GM19193 (cell line): ENCODE measurements around the gene RASL12.

Source experiments
- POLR2A ChIP-seq: IDR thresholded peaks from 4 replicates; pipeline ENCODE4 v1.6.1; 2011; ENCODE audit not compliant: insufficient read depth, insufficient read length; ENCODE audit errors: extremely low read depth

Gene RASL12

DNA sequence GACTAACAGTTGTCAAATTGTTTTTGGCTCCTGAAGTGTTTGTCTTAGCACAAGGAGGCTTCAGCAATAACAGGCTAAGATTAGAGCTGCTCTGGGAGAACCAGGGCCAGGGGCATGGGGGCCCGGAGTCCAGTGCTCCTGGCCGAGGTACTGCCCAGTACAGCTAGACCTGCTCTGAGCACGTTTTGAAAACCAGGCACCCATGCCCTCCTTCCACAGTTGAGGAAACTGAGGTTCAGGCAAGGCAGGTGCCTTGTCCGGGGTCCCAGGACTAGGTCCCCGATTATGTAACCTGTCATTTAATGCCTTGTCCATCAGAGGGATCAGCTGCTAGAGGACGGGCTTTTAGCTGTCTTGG, 27.9 kb upstream of the RASL12 start:
- no peak for TF ChIP-seq POLR2A

DNA sequence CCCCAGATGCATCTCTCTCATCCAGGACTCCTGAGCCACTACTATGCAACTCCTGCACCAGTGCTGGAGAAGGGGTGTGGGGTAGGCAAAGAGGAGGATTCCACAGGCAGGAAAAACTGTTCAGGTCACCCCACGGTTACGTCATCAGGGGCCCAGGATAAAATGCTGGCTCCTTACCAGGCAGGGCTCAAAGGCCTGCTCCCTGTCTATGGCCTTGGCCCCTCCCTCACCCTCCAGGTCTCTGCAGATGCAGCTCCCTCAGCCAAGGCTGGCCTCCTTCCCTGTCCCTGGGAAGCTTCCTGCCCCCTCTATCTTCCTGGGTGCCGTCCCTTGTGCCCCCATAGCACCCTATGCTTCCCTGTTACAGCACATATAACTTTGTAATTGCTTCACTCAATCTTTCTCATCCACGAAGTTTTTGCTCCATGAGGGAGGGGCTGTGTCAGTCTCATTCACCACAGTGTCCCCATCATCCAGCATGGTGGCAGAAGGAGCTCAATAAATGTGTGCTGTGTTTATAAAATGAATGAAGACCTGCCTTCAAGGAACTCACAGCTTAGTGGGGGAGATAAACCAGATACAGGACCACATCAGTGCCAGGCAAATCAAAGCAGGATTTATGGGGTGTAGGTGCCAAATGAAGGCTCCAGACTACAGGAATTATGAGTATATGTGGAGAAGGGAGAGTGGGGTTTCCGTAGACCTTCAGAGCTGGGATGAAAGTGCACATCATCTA, 27.4 kb upstream of the RASL12 start:
- no peak for TF ChIP-seq POLR2A

DNA sequence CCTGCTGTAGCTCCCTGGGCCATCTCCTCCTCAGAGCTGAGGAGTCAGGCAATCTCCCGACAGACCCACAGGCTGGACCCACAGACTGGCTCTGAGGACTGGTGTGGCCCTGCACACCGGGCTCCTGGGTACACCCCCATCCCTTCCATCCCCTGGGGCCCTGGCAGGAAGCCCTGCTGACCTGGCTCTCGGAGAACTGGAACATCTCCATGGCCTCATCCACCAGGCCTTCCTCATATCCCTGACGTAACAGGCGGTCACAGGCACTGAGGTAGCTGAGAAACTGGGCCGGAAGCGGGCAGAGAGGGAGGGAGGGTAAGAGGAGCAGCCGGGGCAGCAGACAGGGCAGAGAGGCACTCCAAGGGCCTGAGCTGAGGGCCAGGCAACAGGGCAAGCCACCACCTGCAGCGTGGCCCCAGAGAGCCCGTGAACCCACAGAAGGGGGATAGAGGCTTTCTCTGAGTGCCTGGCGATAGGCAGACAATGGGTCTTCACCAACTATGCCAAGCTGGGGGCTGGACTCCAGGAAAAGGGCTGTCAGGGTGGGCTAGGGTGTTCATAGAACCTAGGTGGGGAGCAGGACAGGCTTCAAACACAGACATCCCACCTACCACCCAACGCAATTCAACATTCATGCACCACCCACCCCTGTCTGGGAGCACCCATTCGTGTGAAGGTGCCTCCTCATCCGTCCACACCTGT, 26.7 kb upstream of the RASL12 start:
- no peak for TF ChIP-seq POLR2A

DNA sequence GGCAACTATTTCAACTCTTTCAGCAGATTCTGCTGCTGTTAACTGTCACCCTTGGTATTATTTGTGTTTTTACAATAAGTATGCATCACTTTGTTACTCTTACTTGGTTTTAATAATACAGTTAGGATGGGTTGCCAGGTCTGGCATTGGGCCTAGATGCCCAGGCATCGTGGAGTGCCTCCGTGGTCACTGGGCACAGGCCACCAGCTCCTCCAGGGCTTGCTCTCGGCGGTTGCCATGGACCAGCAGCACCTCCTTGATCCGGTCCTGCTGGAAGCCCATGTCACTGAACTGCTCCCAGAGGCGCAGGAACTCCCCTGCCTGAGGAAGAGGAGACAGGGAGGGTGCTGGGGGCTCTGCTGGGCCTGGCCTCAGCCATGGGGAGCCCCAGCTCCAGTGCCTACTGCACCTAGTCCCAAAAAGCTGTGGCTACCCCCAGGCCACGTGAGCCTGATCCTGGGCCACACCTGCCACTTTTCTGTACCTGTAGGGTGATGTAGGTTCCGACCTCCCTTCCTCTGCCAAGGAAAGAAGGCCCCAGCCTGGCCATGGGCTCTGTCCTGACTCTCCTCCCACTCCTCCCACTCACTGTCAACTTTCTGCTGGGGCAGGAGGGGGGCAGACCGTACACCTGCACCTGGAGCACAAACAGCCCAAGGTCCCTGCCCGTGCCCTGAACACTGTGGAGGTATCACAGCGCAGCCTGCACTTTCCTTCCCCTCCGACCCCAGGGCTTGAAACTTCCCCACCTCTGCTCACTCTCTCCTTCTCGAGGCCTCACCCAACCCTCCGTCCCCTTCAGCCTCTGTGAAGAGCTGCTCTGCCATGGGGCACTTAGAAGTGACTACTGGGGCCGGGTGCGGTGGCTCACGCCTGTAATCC, 25.4 kb upstream of the RASL12 start:
- no peak for TF ChIP-seq POLR2A

DNA sequence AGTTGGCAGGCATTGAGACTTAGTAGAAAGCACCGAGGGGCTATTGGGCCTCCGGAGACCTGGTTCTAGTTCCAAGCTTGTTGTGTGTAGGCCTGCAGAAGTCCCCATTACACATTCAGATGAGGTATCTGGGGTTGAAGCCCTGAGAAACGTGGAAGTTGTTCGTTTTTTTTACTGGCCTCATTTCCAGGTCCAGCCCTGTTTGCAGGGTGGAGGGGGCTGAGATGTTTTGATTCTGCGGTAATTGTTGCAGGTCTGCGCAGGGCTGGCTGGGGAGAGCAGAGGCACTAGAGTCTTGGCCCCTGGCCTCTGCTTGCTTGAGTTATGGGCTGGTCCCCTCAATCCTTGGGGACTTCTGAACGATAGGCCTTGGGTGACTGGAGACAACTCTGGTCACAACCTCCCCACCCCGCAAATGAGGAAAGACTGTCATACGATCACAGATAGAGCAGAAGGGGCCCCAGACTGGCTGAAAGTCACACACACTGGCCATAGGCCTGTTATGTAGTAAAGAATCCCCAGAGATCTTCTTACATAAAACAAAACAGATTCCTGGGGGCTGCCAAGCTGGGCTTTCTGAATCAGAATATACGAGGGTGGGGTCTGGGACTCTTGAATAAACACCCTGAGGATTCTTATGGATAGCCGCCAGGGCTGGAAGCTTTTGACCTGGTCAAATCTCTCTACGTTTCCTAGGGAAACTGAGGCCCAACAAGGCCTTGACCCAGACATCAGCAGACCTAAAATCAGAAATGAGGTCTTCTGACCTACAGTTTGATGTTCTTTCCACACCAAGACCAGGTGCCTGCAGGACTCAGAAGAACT, 24.4 kb upstream of the RASL12 start:
- TF ChIP-seq POLR2A = no peak

DNA sequence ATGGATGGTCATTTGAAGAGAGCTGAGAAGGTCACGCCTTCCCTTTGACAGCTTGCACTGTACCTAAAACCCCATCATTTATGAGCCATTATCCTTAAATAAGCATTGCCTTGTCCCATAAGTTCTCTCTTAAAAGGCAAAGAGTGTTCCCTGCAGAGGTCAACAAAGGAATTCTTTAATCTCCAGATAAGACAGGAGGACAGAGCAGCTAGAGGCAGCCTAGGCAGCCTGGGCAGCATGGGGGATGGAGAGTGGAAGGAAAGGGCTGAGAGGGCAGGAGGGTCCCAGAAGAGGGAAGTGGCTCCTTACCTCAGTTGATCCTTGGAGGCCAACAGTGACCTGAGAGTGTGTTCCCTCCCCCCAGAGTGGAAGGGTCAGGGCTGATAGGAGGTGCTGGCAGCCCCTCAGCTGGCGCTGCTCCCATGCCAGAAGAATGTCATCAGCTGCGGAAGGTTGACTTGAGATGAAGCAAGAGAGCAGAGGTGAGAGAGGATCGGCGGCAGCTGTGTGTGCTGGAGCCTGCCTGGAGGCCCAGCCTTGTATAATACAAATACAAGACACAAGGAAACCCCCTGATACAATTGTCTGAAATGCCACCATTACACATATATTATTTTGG, 21.5 kb upstream of the RASL12 start:
- TF ChIP-seq POLR2A = no peak

DNA sequence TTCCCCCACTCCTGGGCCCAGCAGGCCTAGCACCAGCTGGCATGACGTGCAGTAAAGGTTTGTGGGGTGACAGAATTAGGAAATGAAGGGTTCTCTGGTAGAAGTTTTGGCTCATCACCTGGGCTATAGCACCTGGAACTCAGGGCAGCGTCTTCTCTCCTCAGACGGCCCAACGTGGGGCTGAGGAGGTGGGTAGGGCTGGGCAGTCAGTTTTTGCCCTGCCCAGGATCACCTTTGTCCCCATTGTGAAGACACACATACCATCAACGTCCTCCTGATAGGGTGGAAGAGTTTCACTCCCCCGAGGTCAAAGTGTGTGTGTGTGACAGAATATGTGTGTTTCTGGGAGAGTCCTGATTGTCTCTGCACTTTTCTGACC, 20.8 kb upstream of the RASL12 start:
- TF ChIP-seq POLR2A = no peak

DNA sequence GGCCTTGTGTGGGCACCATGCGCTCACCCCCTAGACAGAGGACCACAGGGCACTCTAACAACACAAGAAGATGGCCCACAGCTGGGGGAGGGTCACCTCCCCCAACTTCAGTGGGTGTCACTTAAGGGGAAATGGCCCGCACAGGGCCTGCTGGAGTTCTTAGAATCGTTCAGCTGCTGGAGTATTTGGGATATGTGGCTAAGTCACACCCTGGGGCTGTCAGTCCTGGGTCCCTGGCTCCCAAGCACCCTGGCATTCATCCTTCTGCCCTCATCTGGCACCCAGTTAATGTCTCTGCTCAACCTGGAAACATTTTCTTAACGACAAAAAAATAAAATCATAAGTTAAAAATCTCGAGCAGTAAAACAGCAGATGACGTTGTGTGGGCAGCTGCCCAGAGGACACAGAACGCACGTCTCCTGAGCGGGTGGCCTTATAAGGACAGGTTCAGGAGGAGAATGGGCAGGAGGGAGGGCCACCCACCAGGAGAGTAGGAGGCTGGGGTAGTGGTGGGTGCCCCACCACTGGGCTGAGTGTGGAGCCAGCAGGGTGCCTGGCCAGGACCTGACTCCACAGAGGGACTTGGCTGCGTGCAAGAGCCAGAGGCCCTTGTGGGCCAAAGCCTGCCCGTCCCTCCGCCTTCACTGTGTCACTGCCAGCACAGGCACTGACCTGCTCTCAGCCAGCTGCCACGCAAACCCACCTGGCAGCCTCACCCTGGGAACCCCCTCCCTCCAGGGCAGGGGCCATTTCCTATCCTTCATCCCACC, 20.3 kb upstream of the RASL12 start:
- no peak for TF ChIP-seq POLR2A

DNA sequence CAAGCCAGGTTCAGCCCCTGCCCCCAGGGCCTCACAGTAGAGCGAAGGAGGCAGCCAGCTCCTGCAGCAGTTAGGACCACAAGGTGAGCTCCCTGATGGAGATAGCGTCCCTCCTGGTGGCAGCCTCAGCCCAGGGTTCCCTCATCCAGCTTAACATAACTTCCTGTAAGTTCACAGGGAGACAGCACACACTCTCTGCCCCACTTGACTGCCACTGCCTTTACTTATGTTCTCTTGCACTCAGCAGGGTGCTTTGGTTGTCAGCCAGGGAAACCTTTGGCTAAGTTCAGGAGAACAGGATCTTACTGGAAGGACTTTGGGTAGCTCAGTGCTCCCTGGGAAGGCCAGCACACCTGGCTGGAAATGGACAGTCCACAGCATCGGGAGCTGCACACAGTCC, 19.6 kb upstream of the RASL12 start:
- no peak for TF ChIP-seq POLR2A

DNA sequence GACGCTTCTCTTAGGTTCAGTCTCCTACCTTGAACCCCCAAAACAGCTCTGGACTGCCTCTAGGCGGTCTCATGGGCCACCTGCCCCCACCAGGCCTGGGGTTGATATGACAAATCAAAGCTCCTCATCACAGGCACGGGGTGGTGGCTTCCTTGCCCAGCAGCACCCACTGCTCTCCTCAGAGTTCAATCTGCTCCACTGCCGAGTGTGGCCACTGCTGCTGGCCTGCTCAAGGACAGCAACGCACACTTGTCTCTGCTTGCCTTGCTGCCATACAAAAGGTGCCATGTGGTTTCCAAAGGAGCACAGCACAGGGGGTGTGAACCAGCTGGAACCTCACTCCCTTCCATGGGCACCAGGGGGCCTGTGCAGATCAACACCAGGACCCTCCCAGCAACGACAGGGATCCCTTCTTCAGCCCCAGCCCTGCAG, 18.9 kb upstream of the RASL12 start:
- no peak for TF ChIP-seq POLR2A

DNA sequence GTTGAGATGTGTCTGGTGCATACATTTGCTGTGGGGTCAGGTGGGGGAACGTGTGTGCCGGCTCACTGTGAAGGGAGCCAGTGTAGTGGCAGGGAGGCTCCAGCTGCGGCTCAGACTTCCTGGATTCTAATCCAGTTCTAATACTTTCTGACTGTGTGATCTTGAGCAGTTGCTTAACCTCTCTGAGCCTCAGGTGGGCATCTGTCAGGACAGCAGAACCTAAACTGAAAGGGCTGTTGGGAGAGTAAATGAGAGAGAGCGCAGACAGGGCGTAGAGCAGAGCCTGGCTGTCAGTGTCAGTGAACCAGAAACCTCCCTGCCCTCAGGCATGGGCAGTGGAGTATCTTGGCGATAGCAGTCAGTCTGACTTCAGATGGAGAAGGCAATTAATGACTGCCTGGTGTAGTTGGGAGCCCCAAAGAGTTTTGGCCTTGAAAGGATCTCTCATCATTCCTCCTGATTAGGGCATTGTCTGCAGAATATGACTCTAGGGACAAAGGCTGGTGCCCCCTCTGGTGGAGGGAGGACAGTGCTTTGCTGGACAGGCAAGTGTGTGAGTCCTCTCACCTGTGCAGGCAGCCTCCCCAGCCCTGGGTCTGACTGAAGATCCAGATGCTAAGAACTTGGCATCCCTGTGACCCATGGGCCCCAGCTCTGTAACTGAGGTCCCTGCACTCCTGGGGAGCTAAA, 18.3 kb upstream of the RASL12 start:
- no peak for TF ChIP-seq POLR2A

DNA sequence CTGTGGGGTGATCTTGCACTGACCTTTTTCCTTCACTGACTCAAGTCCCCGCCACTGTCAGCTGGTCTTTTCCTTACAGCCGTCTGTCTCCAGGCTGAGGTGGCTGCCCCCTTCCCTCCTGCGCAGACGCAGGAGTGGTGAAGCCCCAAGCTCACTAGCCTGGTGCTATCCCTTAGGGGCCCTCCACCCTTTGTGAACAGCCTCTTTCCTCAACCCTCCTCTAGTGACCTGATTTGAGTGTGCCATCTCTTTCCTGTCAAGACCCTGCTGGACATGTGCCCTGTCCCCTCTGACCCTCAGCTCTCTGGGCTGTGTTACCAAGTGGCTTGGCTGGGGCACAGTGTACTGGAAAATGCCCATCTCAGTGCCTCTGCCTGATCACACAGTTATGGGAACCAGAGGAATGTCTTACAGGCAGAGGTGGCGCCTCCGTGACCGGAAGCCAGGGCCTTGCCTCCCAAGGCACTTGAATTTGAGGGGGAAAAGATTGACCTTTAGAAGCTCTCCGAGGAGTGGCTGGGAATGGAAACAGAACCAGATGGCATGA, 17.5 kb upstream of the RASL12 start:
- TF ChIP-seq POLR2A = no peak
